HepG2 (cell line): ENCODE data around the gene LGALS4. TPM values are rescaled to one million over a fixed set of nuclear protein-coding genes. Genes with fewer than 3 reads are reported as not detected.

Source experiments
- CCAR2 ChIP-seq: fragments of 200-400 bp; formaldehyde crosslinking; optimal IDR thresholded peaks from 2 replicates; pipeline ENCODE3; 2018; ENCODE audit warnings: low read depth, mild to moderate bottlenecking, low read length, moderate library complexity
- CHCHD3 ChIP-seq: sonication (generic); formaldehyde crosslinking; IDR thresholded peaks from 2 replicates; pipeline ENCODE4 v1.8.0; 2022; ENCODE audit warnings: mild to moderate bottlenecking, missing genetic modification reagents, moderate library complexity
- GABPB1 ChIP-seq: IDR thresholded peaks from 2 replicates; pipeline ENCODE4 v1.6.1; 2016; ENCODE audit warnings: mild to moderate bottlenecking, missing genetic modification reagents, moderate library complexity, missing compliant biosample characterization
- IRX3 ChIP-seq: sonication (generic); formaldehyde crosslinking; IDR thresholded peaks from 2 replicates; pipeline ENCODE4 v1.8.1; 2023; ENCODE audit warnings: mild to moderate bottlenecking, low read depth, missing genetic modification reagents, borderline replicate concordance
- KMT2A ChIP-seq: sonication (generic); formaldehyde crosslinking; IDR thresholded peaks from 2 replicates; pipeline ENCODE4 v1.4.0; 2020; ENCODE audit warnings: missing genetic modification reagents
- MAFK ChIP-seq, 2 experiments: IDR thresholded peaks in 1 of 2; conservative IDR thresholded peaks in 1 of 2; 2 replicates each; pipeline ENCODE4 v1.6.1; 2011; ENCODE audit warnings: improper control_type of control experiment in 2 of 2, low read length in 2 of 2
- NFE2 ChIP-seq: sonication (generic); formaldehyde crosslinking; IDR thresholded peaks from 2 replicates; pipeline ENCODE4 v1.4.0; 2020; ENCODE audit warnings: missing genetic modification reagents
- NFIC ChIP-seq: IDR thresholded peaks from 2 replicates; pipeline ENCODE4 v1.6.1; 2012; ENCODE audit warnings: mild to moderate bottlenecking, low read length, inconsistent platforms
- PHF5A ChIP-seq: IDR thresholded peaks from one replicate; pipeline ENCODE4 v1.6.1; 2018; ENCODE audit warnings: low read depth, missing genetic modification reagents; ENCODE audit not compliant: unreplicated experiment
- POLR2G ChIP-seq: fragments of 200-400 bp; formaldehyde crosslinking; IDR thresholded peaks from 2 replicates; pipeline ENCODE4 v1.6.1; 2018; ENCODE audit warnings: mild to moderate bottlenecking, low read depth, low read length, moderate library complexity
- RAD21 ChIP-seq: fragments of 450-650 bp; formaldehyde crosslinking; IDR thresholded peaks from 2 replicates; pipeline ENCODE4 v1.5.0; 2020; ENCODE audit warnings: mild to moderate bottlenecking
- SIX4 ChIP-seq: sonication (generic); formaldehyde crosslinking; IDR thresholded peaks from 2 replicates; pipeline ENCODE4 v1.4.0; 2020; ENCODE audit warnings: missing genetic modification reagents
- YEATS4 ChIP-seq: sonication (generic); formaldehyde crosslinking; IDR thresholded peaks from 2 replicates; pipeline ENCODE4 v1.4.0; 2020; ENCODE audit warnings: missing genetic modification reagents, borderline replicate concordance
- ZC3H4 ChIP-seq: sonication (generic); formaldehyde crosslinking; IDR thresholded peaks from 2 replicates; pipeline ENCODE4 v1.4.0; 2020; ENCODE audit warnings: missing genetic modification reagents, borderline replicate concordance
- ZNF143 ChIP-seq: sonication (generic); formaldehyde crosslinking; IDR thresholded peaks from 2 replicates; pipeline ENCODE4 v1.4.0; 2020; ENCODE audit warnings: missing genetic modification reagents
- ZNF207 ChIP-seq: fragments of 450-650 bp; IDR thresholded peaks from 2 replicates; pipeline ENCODE4 v1.6.1; 2016; ENCODE audit warnings: antibody characterized with exemption, borderline replicate concordance
- ZNF75D ChIP-seq: sonication (generic); formaldehyde crosslinking; IDR thresholded peaks from 2 replicates; pipeline ENCODE4 v1.8.1; 2023; ENCODE audit warnings: missing genetic modification reagents, mild to moderate bottlenecking, borderline replicate concordance
- ZNF768 ChIP-seq: sonication (generic); formaldehyde crosslinking; IDR thresholded peaks from 2 replicates; pipeline ENCODE4 v1.4.0; 2020; ENCODE audit warnings: missing genetic modification reagents
- ZNF790 ChIP-seq: sonication (generic); formaldehyde crosslinking; IDR thresholded peaks from 2 replicates; pipeline ENCODE4 v1.8.0; 2022; ENCODE audit warnings: missing genetic modification reagents, mild to moderate bottlenecking, borderline replicate concordance
- ZNF883 ChIP-seq: sonication (generic); formaldehyde crosslinking; IDR thresholded peaks from 2 replicates; pipeline ENCODE4 v1.5.1; 2020; ENCODE audit warnings: mild to moderate bottlenecking, missing genetic modification reagents; ENCODE audit errors: not compliant biosample characterization
- polyA plus RNA-seq, 8 experiments: library from polyadenylated mRNA; depleted of rRNA in 3 of 8; stranded (reverse) in 7 of 8; unstranded in 1 of 8; fragments of >200 nt; fragmentation: Illumina TruSeq in 4 of 8; extraction: Trizol in 4 of 8; gene quantifications; 2 replicates each; pipeline versions ENCODE4 v1.2.1 to v1.2.3, GENCODE V29; 2011 to 2016; ENCODE audit warnings: low read depth in 4 of 8, missing spikeins in 1 of 8, mixed read lengths in 1 of 8; ENCODE audit not compliant: insufficient read depth in 1 of 8
- total RNA-seq, 5 experiments: library from RNA; depleted of rRNA; stranded (reverse); fragments of >200 nt; fragmentation: Illumina TruSeq; extraction: Trizol; gene quantifications; 2 replicates each; pipeline ENCODE4 v1.2.3, GENCODE V29; 2016; ENCODE audit warnings: low read depth in 1 of 5
- TF ChIP-seq, protein P1 (sequence below), 2 experiments: sonication (generic) in 1 of 2; formaldehyde crosslinking in 1 of 2; IDR thresholded peaks; 2 replicates each; pipeline versions ENCODE4 v1.4.0 to v1.6.1; 2016 to 2020; ENCODE audit warnings: borderline replicate concordance in 1 of 2, low read depth in 1 of 2, mild to moderate bottlenecking in 1 of 2, missing genetic modification reagents in 1 of 2
- TF ChIP-seq, protein P2 (sequence below): sonication (generic); formaldehyde crosslinking; IDR thresholded peaks from 2 replicates; pipeline ENCODE4 v1.5.1; 2020; ENCODE audit warnings: missing genetic modification reagents, mild to moderate bottlenecking, borderline replicate concordance

The LGALS4 gene
- total and polyA plus RNA-seq, 2 of the 13 experiments (the other 11 are each of a cell fraction or from before 2014, with no cell fraction given): 0.24 to 0.71 TPM

GRCh38 chr19:38759590-38760003, 53.1 kb downstream of the LGALS4 start (continued):
- TF ChIP-seq PHF5A (CRISPR knock-in tag): peak; percentile 24
- no peak for TF ChIP-seq KMT2A (CRISPR knock-in tag)
- no peak for TF ChIP-seq NFE2 (CRISPR knock-in tag)
- TF ChIP-seq POLR2G: 0 out of 2 replicates have a peak, but pooled peaks have one; percentile 25
- no peak for TF ChIP-seq ZNF790 (CRISPR knock-in tag)
- TF ChIP-seq ZNF207: no peak
- no peak for TF ChIP-seq MAFK (conservative IDR thresholded peaks at IDR 0.05 in 1 of 2, IDR thresholded peaks at IDR 0.05 in 1 of 2; ENCODE audit: low read length in 2 of 2)
- TF ChIP-seq, protein P1, sequence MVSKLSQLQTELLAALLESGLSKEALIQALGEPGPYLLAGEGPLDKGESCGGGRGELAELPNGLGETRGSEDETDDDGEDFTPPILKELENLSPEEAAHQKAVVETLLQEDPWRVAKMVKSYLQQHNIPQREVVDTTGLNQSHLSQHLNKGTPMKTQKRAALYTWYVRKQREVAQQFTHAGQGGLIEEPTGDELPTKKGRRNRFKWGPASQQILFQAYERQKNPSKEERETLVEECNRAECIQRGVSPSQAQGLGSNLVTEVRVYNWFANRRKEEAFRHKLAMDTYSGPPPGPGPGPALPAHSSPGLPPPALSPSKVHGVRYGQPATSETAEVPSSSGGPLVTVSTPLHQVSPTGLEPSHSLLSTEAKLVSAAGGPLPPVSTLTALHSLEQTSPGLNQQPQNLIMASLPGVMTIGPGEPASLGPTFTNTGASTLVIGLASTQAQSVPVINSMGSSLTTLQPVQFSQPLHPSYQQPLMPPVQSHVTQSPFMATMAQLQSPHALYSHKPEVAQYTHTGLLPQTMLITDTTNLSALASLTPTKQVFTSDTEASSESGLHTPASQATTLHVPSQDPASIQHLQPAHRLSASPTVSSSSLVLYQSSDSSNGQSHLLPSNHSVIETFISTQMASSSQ (IDR thresholded peaks at IDR 0.05; ENCODE audit: low read depth): peak; percentile 84
- TF ChIP-seq, protein P1 (CRISPR knock-in tag; IDR thresholded peaks at IDR 0.05; ENCODE audit: borderline replicate concordance): peak; percentile 89
- no peak for TF ChIP-seq CCAR2
- TF ChIP-seq GABPB1 (CRISPR knock-in tag): peak; percentile 22; the same call in 1 of the 2 replicates
- no peak for TF ChIP-seq ZNF883 (CRISPR knock-in tag)
- no peak for TF ChIP-seq ZC3H4 (CRISPR knock-in tag)
- TF ChIP-seq ZNF75D: no peak
- TF ChIP-seq, protein P2, sequence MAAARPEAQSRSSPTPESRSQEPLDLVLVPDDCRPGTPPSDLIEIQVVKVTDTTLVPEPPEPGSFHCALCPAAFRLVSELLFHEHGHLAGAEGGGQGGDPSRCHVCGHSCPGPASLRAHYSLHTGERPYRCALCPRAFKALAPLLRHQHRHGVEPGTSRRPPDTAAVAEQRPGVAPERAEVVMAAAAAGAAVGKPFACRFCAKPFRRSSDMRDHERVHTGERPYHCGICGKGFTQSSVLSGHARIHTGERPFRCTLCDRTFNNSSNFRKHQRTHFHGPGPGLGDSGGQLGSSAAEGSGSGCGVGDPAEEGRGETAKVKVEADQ (CRISPR knock-in tag): no peak
- no peak for TF ChIP-seq ZNF768 (CRISPR knock-in tag)
- peak; percentile 61; the same call in 1 of the 2 replicates for TF ChIP-seq YEATS4 (CRISPR knock-in tag)
- no peak for TF ChIP-seq RAD21
- no peak for TF ChIP-seq ZNF143
- no peak for TF ChIP-seq IRX3 (CRISPR knock-in tag)
- 0 out of 2 replicates have a peak, but pooled peaks have one; percentile 52 for TF ChIP-seq SIX4 (CRISPR knock-in tag)
- TF ChIP-seq CHCHD3 (CRISPR knock-in tag): no peak
- peak; percentile 82 for TF ChIP-seq NFIC
